ENCODE measurements around the gene SMTN.
"Not testable (repeated sequence)": the region's sequence is repeated elsewhere in the genome, so short reads cannot be mapped to it uniquely, and the experiment has no call there.

Gene SMTN

GRCh38 chr22:31080848-31081649 lies at the start of gene SMTN:
SMTN (plus strand) TSS chr22:31081318; CDS start chr22:31083259, 1,941 bp downstream.
- DNase-seq: peak; percentile 59

GRCh38 chr22:31036671-31037550 lies 44.2 kb upstream of the SMTN start:
- DNase-seq: no peak

DNA sequence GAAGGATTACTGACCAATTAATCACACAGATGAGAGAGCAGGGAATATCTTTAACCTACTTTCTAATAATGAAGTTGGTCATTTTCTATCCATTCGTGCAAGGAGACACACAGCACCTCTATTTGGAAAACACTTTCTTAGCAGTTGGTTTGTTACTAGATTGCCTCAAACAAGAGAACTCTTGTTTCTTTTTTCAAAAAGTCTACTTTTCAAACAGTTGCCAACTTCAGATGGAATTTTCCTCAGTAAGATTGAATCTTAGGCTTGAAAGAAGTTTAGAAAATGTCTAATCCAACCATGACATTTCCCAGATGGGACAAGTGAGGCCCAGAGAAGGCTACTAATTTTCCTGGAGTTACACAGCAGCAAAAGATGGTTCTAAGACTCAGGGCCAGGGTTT lies 42.4 kb upstream of the SMTN start:
- DNase-seq: no peak

DNA sequence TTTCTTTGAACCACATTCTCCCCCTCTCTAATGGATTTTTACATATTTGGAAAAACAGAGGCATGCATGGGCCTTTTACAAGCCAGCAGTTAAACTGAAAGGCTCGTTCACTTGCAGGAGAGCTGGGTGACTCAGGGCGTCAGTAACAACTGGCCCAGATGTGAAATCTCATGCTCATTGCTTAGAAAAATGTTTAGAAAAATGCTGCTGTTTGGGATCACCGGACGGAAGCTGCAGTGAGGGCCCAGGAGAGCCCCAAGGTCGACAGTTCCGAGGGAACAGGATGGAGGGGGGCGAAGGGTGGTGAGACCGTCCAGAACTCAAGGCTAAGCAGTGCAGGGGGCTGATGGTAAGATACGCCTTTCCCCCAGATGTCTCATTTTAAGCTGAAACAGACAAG lies 41.7 kb upstream of the SMTN start:
- no peak for DNase-seq

DNA sequence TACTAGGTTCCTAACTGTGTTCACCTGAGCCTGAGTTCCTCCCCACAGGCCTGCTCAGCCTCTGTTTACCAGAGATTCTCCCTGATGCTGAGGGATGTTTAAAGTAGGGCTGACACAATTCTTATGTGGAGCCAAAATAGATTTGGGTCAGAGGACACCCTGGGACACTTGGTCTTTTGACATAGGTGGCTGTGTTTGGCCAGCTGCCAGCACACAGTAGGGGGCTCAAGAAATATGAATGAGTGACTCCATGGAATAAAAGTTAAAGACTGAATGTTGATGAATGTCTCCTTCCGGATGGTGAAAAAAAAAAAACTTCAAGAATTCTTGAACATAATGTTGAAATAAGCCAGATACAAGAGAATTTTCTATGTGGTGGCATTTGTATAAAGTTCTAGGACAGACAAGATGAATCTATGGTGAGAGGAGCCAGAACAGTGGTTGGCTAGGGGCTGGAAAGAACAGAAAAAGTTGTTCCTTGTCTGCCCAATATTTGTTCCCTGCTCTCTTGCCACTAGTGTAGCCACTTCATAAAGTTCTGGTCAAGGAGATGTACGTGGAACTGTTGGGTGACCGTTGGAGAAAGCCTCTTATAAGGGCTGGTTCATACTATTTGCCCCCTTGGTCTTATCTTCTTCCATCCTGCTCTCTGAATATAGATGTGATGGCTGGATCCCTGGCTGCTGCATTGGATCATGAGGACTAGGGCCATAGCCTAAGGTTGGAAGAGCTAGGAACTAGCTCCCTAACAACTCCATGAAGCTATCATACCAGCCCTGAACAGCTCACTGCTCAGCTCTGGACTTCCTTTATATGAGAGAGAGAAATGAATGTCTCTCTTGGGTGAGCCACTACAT lies 40.3 kb upstream of the SMTN start:
- no peak for DNase-seq

GRCh38 chr22:31044262-31044861 lies 36.8 kb upstream of the SMTN start:
- no peak for DNase-seq

- no peak for DNase-seq
These were observed 35.1 kb upstream of the SMTN start for GRCh38 chr22:31045900-31046538.

GRCh38 chr22:31046539-31047226 lies 34.4 kb upstream of the SMTN start:
- DNase-seq: no peak

DNA sequence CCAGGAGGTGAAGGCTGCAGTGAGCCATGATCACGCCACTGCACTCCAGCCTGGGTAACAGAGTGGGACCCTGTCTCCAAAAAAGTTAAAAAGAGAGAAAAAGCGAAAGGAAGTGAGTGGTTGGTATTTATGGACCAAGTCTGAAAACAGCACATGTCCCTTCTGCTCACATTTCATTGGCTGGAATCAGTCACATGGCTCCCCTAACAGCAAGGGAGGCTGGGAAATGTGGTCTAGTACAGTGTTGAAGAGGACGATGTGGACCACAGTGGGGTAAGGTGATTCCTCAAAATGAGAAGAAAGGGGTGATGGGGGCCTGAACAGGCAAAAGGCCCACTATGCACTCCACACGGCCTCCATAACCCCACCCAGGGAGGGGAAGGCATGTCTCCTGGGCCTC lies 32.5 kb upstream of the SMTN start:
- DNase-seq: no peak

- DNase-seq: no peak
These were observed 31.2 kb upstream of the SMTN start for GRCh38 chr22:31049815-31050420.

DNA sequence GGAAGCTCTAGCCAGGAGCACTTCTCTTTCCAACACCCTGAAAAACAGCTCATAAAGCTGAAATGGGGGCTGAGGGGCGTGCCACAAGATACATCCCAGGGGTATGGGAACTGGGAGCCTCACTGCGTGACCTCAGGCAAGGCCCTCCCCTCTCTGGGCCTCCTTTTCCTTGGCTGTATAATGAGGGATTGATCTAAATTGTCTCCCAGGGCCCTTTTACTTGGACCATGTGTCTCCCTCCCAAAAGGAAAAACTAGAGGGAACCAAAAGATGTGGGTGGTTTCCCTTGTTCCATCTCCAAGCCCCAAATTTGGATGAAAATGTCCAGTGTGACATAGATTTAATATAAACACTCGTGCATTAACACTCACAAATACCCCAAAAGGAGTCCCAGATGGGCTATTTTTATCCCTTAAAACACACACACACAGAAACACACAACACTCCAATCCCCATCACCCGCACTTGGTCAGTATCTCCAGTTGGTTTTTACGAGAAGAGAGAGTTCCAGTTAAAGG lies 25.9 kb upstream of the SMTN start:
- DNase-seq: no peak

- peak; percentile 47 for DNase-seq
These were observed 25.4 kb upstream of the SMTN start for GRCh38 chr22:31055635-31056159.

DNA sequence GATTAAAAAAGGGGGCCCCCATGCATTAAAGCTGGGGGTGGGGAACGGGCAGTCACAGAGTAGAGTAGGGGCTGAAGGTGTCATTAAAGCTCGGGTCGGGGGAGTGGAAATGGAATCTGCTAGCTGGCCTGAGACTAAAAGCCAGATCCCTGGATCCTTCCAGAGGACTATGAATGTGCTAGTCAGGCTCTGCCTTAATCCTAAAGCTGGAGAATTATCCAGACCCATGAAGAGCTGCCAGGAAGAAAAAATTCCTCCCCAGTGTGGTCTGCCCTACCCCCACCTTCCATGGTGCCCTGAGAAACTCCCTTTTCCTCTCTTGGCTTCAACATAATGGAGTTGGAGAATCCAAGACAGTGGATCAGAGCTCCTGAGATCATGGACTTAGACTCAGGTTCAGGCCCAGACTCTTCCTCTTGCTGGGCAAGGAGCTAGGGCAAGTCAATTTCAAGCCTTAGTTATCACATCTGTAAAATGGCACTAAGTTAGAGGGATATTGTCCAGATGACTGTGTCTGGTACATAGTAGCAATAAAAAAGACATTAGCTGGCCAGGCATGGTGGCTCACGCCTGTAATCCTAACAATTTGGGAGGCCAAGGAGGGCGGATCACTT lies 24.0 kb upstream of the SMTN start:
- no peak for DNase-seq

DNA sequence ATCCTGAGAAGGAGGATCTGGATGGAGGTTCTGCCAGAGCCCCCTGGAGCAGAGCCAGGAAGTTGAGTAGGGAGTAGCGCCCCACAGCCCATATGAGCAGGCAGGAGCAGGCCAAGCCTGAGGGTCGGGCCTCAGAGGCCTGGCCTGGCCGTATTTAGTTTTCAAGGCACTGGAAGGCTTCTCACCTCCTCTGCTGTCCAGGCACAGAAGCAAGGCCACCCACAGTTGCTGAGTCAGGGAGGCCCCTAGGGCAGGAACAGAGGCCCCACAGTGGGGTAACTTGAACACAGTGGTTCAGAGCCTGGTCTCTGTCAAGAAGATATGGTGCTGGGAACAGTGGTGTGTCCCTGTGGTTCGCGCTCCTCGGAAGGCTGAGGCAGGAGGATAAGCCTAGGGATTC lies 21.5 kb upstream of the SMTN start:
- DNase-seq: not testable (repeated sequence)

DNA sequence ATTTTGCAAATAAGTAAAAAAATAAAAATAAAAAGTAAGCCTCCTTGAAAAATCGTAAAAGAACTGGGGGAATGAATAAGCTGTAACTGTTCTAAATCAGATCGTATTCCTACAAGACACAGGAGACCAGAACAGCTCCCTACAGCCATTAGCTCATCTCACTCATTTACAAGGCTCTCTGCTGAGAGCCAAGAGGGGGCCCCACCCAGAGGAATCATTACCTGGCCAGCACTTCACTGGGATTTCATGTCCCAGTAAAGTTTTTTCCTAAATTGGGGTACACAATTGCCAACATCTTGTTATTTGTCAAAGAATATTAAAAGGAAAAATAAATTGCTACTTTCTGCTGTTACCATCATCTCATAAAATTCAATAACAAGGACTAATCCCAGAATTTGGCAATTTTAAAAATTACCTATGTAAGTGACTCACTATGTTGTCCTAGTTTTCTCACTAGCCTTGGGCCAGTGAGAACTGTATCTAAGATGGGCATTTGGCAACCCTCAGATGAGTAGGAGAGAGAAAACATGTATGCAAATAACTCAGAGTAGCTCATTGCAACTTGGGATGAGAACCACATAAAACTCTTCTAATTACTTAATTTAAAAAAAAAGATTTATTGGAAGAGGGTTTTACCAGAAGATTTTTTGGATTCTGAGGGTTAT lies 18.4 kb upstream of the SMTN start:
- no peak for DNase-seq

DNA sequence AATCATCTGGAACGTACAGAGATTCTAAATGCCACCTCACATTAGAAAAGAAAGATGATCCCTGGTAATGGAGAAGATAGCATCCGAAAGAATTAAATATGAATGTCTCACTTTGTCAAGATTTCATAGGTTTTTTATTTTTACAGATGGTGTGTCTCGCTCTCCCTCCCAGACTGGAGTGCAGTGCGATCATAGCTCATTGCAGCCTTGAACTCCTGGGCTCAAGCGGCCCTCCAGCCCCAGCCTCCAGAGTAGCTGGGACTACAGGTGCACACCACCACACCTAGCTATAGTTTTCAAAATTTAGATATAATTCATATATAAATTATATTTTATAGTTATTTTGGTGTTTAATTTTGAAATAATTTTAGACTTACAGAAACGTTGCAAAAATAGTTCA lies 16.7 kb upstream of the SMTN start:
- DNase-seq: no peak

DNA sequence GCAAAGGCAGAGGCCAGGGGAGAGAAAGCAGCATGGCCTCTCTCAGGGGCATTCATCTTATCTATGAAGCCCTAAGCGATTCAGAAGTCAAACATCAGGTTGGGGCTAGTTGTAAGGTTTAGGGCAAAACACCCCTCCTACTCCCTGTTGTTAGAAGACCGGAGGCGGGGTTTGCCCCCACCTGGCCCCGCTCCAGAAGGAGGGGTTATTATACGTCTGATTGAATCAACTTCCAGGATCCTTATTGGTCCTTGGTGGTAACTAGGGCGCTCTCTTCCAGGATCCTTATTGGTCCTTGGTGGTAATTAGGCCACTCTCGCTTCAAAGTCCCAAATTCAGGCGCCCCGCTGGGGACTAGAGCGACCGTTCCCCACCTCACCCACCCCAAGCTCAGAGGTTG lies 12.1 kb upstream of the SMTN start:
- no peak for DNase-seq

DNA sequence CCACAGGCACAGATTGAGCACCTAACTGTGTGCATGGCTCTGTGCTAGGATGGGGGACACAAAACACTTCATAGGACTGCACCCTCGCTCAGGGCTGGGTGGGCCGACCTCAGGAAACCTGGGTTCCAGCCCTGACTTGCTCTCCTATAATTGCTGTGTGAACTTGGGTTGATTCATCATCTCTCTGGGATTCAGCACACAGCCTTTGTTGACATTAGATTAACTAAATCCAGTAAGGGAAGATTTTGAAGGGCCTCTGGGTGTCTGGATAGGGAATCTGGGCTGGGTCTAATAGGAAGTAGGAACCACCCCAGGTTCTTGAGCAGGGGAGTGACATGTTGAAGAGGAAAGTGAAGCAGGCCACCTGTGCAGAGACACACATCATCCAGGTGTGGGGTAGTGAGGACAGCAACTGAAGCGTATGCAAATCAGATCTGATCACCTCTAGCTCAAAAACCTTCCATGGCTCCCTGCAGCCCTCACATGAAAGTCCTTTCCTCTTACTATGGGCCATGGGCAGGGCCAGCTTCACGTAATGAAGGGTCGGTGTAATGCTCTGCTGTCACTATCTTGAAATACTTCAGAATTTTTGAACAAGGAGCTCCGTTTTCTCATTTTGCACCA lies 11.3 kb upstream of the SMTN start:
- DNase-seq: not testable (repeated sequence)

GRCh38 chr22:31073125-31073524 lies 8.0 kb upstream of the SMTN start:
- DNase-seq: not testable (repeated sequence)

Data from NCI-H1694 (cell line).